Activated CD4-positive, alpha-beta T cell treated with anti-CD3 and anti-CD28 coated beads, Interleukin-2, amount 10 ng/mL, durations not matched to agents 24 days and 14 days (primary cell): Measurements from ENCODE around the gene PEX5. TPM values are rescaled to one million over a fixed set of nuclear protein-coding genes. Genes with fewer than 3 reads are reported as not detected.

ENCODE experiments used
- DNase-seq: peaks from one replicate; pipeline ENCODE4 v3.0.0; 2022
- H3K27ac Mint-ChIP-seq: one replicate; pipeline ENCODE4 v1.8.0; 2022; ENCODE audit warnings: mild to moderate bottlenecking, mixed read lengths
- H3K27me3 Mint-ChIP-seq: one replicate; pipeline ENCODE4 v1.8.0; 2022; ENCODE audit warnings: mixed read lengths
- H3K36me3 Mint-ChIP-seq: one replicate; pipeline ENCODE4 v1.8.0; 2022; ENCODE audit warnings: low read depth, mild to moderate bottlenecking, mixed read lengths
- H3K4me1 Mint-ChIP-seq: one replicate; pipeline ENCODE4 v1.8.0; 2021; ENCODE audit warnings: mixed read lengths
- H3K4me3 Mint-ChIP-seq: one replicate; pipeline ENCODE4 v1.8.0; 2022; ENCODE audit warnings: mild to moderate bottlenecking, moderate library complexity, mixed read lengths
- H3K9me3 Mint-ChIP-seq: one replicate; pipeline ENCODE4 v1.8.0; 2021; ENCODE audit warnings: mixed read lengths
- intact Hi-C: fragments of 100-400 bp; cut with micrococcal nuclease; formaldehyde crosslinking; loops from one replicate; pipeline ENCODE4 v1.15.1; 2023
- total RNA-seq: library from RNA; stranded (reverse); gene quantifications from 2 replicates; pipeline ENCODE4 v1.2.3, GENCODE V29; 2022

Gene PEX5
- total RNA-seq, 1 donor from 2014 or later: 36.7 TPM

GRCh38 chr12:7154042-7154441, 35.4 kb upstream of the PEX5 start:
- intact Hi-C loops: no loop called here
- H3K4me3 Mint-ChIP-seq: no peak overlapping the region
- H3K36me3 Mint-ChIP-seq: peaks cover 47% of the 10 kb centered on the region
- no peaks in the 10 kb centered on the region for H3K9me3 Mint-ChIP-seq
- H3K27me3 Mint-ChIP-seq: no peaks in the 10 kb centered on the region
- no peak overlapping the region for H3K27ac Mint-ChIP-seq
- DNase-seq: no peak
- H3K4me1 Mint-ChIP-seq: no peaks in the 10 kb centered on the region

DNA sequence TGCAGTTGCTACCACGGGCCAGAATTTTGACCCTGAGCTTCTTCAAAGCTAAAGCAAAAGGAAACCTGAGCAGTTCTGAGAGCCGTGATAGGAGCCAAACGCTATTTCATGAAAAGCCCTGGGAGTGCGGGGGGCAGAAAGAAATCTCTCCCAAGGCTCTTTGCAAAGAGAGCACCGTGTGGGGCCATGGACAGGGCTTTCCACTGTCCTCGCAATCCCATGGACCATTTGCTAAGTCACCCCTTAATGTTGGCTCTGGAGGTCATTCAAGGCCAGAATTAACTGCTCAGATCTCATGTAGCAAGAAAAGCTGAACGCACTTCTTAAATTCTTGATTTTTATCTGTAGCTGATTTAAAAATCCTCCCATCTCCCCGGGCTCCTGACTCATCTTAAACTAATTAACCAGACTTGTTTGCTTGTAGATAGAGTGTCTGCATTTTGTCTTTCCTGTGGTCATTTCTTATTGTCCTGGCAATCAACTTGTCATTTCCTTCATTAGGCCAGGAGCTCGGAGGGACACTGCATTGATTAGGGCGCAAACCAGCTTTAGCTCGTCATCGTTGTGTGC, 34.5 kb upstream of the PEX5 start:
- DNase-seq: no peak

GRCh38 chr12:7155471-7156034, 33.9 kb upstream of the PEX5 start:
- DNase-seq: no peak
- Mint-ChIP-seq H3K4me1 (peaks cover 7% of the 10 kb centered on the region), H3K9me3 (no peaks in the 10 kb centered on the region), H3K27me3 (no peaks in the 10 kb centered on the region), H3K27ac (no peak overlapping the region), H3K4me3 (no peak overlapping the region), H3K36me3 (peaks cover 40% of the 10 kb centered on the region)
- intact Hi-C loops: no loop called here

More for the DNA sequence above, 34.5 kb upstream of the PEX5 start:
- intact Hi-C loops: no loop called here
- Mint-ChIP-seq H3K27ac (no peak overlapping the region), H3K4me3 (no peak overlapping the region), H3K36me3 (peaks cover 43% of the 10 kb centered on the region), H3K27me3 (no peaks in the 10 kb centered on the region), H3K9me3 (no peaks in the 10 kb centered on the region), H3K4me1 (peaks cover 3% of the 10 kb centered on the region)

- intact Hi-C loops: no loop called here
- Mint-ChIP-seq H3K4me1 (peaks cover 8% of the 10 kb centered on the region), H3K4me3 (no peak overlapping the region), H3K9me3 (no peaks in the 10 kb centered on the region), H3K36me3 (peaks cover 36% of the 10 kb centered on the region), H3K27me3 (no peaks in the 10 kb centered on the region), H3K27ac (no peak overlapping the region)
- DNase-seq: no peak
Measured at GRCh38 chr12:7156259-7157197, 33.0 kb upstream of the PEX5 start.

DNA sequence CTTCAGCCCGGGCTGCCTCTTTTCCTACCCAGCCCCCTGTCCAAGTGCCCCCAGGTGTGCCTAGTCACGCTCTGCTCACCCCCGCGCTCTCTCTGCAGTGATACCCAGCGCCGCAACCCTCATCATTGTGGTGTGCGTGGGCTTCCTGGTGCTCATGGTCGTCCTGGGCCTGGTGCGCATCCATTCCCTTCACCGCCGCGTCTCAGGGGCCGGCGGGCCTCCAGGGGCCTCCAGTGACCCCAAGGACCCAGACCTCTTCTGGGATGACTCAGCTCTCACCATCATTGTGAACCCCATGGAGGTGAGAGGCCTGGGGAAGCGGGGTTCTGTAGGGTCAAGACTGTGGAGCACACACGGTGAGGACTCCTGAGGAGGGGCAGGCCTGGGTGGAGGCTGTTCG, 32.1 kb upstream of the PEX5 start:
- H3K27ac Mint-ChIP-seq: no peak overlapping the region
- peaks cover 8% of the 10 kb centered on the region for H3K4me1 Mint-ChIP-seq
- no peak overlapping the region for H3K4me3 Mint-ChIP-seq
- no peaks in the 10 kb centered on the region for H3K9me3 Mint-ChIP-seq
- intact Hi-C loops: no loop called here
- peaks cover 36% of the 10 kb centered on the region for H3K36me3 Mint-ChIP-seq
- DNase-seq: no peak
- no peaks in the 10 kb centered on the region for H3K27me3 Mint-ChIP-seq

DNA sequence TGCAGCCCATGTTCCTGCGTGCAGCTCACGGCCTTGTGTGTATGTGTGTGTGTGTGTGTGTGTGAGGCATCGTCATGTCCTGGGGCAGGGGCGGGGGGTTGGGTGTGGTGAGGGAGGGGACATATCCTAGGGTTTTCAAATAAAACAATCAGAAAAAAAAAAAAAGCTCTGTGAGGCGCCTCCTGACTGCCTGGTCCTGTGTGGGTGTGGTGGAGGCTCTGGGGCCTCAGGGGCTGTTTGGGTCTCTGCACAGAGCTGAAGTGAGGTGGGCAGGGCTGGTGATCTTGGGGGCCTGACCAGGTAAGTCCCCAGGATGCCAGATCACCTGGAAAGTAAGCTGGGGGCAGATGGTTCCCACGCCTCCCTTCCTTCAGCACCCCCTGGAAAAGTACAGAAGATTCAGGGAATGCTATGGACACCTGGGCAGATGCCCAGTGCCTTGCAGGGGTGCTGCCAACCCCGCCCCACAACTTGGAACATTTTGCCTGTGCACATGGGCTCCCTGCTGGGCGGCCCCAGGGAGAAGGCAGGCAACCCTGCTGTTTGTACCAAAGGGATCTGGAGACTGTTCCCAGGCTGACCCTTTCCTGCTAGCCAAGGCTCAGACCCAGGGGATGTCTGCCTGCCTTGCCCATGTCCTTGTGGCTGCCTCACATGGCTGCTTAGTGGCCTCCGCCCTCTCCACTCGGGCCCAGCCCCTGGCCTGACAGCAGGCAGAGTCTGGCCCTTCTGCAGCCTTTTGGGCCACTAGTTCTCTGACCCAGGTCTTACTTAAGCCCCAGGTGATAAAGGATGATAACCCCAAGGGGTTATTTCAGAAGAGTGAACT, 30.5 kb upstream of the PEX5 start:
- no peaks in the 10 kb centered on the region for H3K9me3 Mint-ChIP-seq
- peaks cover 8% of the 10 kb centered on the region for H3K27me3 Mint-ChIP-seq
- no peak overlapping the region for H3K4me3 Mint-ChIP-seq
- H3K36me3 Mint-ChIP-seq: peaks cover 29% of the 10 kb centered on the region
- no peak for DNase-seq
- H3K27ac Mint-ChIP-seq: no peak overlapping the region
- intact Hi-C loops: no loop called here
- peaks cover 12% of the 10 kb centered on the region for H3K4me1 Mint-ChIP-seq

GRCh38 chr12:7160183-7160582, 29.3 kb upstream of the PEX5 start:
- Mint-ChIP-seq H3K4me3 (no peak overlapping the region), H3K27ac (peak overlapping the region; percentile 73), H3K9me3 (peaks cover 2% of the 10 kb centered on the region), H3K27me3 (peaks cover 10% of the 10 kb centered on the region), H3K36me3 (peaks cover 22% of the 10 kb centered on the region), H3K4me1 (peaks cover 12% of the 10 kb centered on the region)
- intact Hi-C loops: no loop called here
- DNase-seq: no peak

DNA sequence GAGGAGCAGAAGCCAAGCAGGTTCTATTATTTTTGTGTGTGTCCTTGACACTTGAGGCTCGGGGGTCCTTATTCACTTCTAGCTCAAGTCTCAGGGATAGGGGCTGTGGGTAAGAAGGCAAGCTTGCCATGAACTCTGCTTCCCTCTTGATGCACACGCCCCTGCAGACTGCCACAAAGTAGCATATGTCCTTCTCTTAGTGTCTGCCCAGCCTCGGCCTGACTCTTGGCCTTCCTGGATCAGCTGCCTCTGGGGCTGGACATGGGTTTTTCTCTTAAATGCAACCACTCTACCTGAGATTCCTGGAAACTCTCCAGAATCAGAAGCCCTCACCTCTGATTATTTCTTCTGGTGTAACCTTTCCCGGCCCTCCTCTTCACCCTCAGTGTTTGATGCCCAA, 28.2 kb upstream of the PEX5 start:
- H3K27me3 Mint-ChIP-seq: peaks cover 10% of the 10 kb centered on the region
- H3K4me3 Mint-ChIP-seq: no peak overlapping the region
- H3K4me1 Mint-ChIP-seq: peaks cover 12% of the 10 kb centered on the region
- intact Hi-C loops: no loop called here
- H3K27ac Mint-ChIP-seq: no peak overlapping the region
- peaks cover 2% of the 10 kb centered on the region for H3K9me3 Mint-ChIP-seq
- peaks cover 15% of the 10 kb centered on the region for H3K36me3 Mint-ChIP-seq
- DNase-seq: no peak

- Mint-ChIP-seq H3K9me3 (peaks cover 2% of the 10 kb centered on the region), H3K36me3 (peaks cover 15% of the 10 kb centered on the region), H3K4me1 (peaks cover 12% of the 10 kb centered on the region), H3K27ac (no peak overlapping the region), H3K27me3 (peaks cover 10% of the 10 kb centered on the region), H3K4me3 (no peak overlapping the region)
- intact Hi-C loops: no loop called here
- DNase-seq: no peak
Measured at GRCh38 chr12:7161811-7162210, 27.7 kb upstream of the PEX5 start.

DNA sequence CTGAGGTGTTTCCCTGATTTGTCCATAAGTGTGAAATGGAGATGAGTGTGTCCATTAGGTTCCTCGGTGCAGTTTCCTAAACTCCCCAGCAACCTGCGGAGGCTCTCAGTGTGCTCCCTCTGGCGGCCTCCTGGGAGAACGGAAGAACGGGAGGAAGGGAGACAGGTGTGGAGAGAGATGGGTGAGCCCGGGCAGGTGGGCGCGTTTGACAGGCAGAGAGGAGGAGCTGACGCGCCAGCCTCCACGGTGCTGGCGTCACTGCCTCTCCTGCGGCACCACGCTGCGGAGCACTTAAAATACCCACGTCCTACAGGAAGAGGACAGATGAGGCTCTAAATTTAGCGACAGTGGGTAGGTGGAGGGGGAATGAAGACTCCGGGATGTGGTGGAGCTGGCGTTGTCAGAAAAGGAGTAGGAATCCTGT, 26.8 kb upstream of the PEX5 start:
- H3K36me3 Mint-ChIP-seq: peaks cover 10% of the 10 kb centered on the region
- H3K27me3 Mint-ChIP-seq: peaks cover 10% of the 10 kb centered on the region
- peak overlapping the region; percentile 15 for H3K4me3 Mint-ChIP-seq
- intact Hi-C loops: no loop called here
- H3K27ac Mint-ChIP-seq: no peak overlapping the region
- DNase-seq: peak; percentile 73
- H3K9me3 Mint-ChIP-seq: peaks cover 2% of the 10 kb centered on the region
- peaks cover 12% of the 10 kb centered on the region for H3K4me1 Mint-ChIP-seq

DNA sequence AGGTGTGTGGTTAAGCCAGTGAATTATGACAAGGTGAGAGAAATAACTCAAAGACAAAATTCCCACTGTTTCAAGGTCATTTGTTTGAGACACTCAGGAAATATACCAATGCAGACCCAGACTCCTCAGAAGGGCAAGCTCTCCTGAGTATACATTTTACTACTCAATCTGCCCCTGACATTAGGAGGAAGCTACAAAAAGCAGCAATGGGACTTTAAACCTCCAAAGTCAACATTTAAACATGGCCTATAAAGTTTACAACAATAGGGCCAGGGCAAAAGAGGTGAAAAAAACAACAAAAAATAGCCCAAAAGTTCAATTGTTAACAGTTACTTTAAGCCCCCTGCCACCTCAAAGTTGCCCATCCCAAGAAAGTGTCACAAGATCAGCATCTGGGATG, 19.5 kb upstream of the PEX5 start:
- no peak overlapping the region for H3K27ac Mint-ChIP-seq
- no peak for DNase-seq
- H3K4me1 Mint-ChIP-seq: no peaks in the 10 kb centered on the region
- intact Hi-C loops: no loop called here
- no peak overlapping the region for H3K4me3 Mint-ChIP-seq
- peaks cover 8% of the 10 kb centered on the region for H3K27me3 Mint-ChIP-seq
- peaks cover 18% of the 10 kb centered on the region for H3K9me3 Mint-ChIP-seq
- no peaks in the 10 kb centered on the region for H3K36me3 Mint-ChIP-seq

DNA sequence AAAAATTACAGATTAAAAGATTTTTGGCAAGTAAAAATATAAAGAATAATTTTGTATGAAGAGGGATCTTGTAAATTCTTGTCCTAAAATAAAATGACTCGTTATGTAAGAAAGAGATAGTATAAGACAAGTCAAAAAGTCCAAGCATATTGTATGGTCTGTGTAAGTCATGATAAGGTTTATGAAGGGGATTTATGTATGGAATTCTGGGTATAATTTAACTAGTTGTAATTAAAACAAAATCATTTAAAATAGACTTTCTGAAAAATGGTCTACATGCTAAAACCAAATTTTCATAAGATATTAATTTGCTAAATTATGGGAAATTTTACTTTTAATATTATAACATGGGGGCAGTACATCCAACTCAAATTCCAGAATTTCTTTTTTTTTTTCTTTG, 17.6 kb upstream of the PEX5 start:
- Mint-ChIP-seq H3K36me3 (no peaks in the 10 kb centered on the region), H3K4me3 (no peak overlapping the region), H3K9me3 (peaks cover 22% of the 10 kb centered on the region), H3K4me1 (no peaks in the 10 kb centered on the region), H3K27ac (no peak overlapping the region), H3K27me3 (peaks cover 17% of the 10 kb centered on the region)
- no peak for DNase-seq
- intact Hi-C loops: no loop called here

GRCh38 chr12:7175493-7175892, 14.0 kb upstream of the PEX5 start:
- DNase-seq: no peak
- no peaks in the 10 kb centered on the region for H3K36me3 Mint-ChIP-seq
- no peaks in the 10 kb centered on the region for H3K4me1 Mint-ChIP-seq
- H3K4me3 Mint-ChIP-seq: no peak overlapping the region
- peaks cover 30% of the 10 kb centered on the region for H3K27me3 Mint-ChIP-seq
- peak overlapping the region; percentile 16 for H3K27ac Mint-ChIP-seq
- peaks cover 19% of the 10 kb centered on the region for H3K9me3 Mint-ChIP-seq
- intact Hi-C loops: no loop called here
